Measurements from ENCODE around the gene B4GALT5. TPM values are rescaled to one million over a fixed set of nuclear protein-coding genes. Genes with fewer than 3 reads are reported as not detected.

The B4GALT5 gene
- total RNA-seq, 1 donor from 2014 or later, result 72.9 TPM

DNA sequence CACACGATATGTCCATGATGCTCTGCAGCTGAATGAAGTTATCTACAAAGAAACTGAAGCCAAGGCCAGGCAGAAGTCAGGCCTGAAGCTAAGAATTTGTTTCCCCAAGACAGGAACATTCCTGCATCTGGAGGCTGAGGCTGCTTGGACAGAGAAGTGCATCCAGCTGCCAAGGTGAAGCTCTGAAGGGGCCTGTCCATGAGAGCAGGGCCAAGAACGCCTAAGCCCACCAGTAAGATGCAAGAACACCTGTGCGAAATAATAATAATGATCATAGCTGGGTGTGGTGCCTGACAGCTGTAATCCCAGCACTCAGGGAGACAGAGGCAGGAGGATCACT, 37.7 kb upstream of the B4GALT5 start:
- ChIA-PET CTCF (no interaction called here), POLR2A (interaction anchor here (0.5 to 0.9 kb wide), 3 partner anchors 11 to 40 kb away, joined by 3 to 7 read pairs (median 6); no protein-coding TSS in a partner anchor)
- H3K4me3 Mint-ChIP-seq, result no peak overlapping the region
- no peaks in the 10 kb centered on the region for H3K36me3 Mint-ChIP-seq (ENCODE audit: low read depth)
- no peak for DNase-seq
- TF ChIP-seq, protein P1, sequence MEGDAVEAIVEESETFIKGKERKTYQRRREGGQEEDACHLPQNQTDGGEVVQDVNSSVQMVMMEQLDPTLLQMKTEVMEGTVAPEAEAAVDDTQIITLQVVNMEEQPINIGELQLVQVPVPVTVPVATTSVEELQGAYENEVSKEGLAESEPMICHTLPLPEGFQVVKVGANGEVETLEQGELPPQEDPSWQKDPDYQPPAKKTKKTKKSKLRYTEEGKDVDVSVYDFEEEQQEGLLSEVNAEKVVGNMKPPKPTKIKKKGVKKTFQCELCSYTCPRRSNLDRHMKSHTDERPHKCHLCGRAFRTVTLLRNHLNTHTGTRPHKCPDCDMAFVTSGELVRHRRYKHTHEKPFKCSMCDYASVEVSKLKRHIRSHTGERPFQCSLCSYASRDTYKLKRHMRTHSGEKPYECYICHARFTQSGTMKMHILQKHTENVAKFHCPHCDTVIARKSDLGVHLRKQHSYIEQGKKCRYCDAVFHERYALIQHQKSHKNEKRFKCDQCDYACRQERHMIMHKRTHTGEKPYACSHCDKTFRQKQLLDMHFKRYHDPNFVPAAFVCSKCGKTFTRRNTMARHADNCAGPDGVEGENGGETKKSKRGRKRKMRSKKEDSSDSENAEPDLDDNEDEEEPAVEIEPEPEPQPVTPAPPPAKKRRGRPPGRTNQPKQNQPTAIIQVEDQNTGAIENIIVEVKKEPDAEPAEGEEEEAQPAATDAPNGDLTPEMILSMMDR (IDR thresholded peaks at IDR 0.05), result no peak
- no peak for ATAC-seq (ENCODE audit: low read depth)
- H3K27ac Mint-ChIP-seq, result peak overlapping the region; percentile 54
- peaks cover 16% of the 10 kb centered on the region for H3K4me1 Mint-ChIP-seq
- intact Hi-C loops (cut with micrococcal nuclease), result loop anchor here (5.0 kb wide), 1 partner anchor 36 kb away; no protein-coding TSS in a partner anchor
- H3K27me3 Mint-ChIP-seq, result no peaks in the 10 kb centered on the region
- H3K9me3 Mint-ChIP-seq, result no peaks in the 10 kb centered on the region

DNA sequence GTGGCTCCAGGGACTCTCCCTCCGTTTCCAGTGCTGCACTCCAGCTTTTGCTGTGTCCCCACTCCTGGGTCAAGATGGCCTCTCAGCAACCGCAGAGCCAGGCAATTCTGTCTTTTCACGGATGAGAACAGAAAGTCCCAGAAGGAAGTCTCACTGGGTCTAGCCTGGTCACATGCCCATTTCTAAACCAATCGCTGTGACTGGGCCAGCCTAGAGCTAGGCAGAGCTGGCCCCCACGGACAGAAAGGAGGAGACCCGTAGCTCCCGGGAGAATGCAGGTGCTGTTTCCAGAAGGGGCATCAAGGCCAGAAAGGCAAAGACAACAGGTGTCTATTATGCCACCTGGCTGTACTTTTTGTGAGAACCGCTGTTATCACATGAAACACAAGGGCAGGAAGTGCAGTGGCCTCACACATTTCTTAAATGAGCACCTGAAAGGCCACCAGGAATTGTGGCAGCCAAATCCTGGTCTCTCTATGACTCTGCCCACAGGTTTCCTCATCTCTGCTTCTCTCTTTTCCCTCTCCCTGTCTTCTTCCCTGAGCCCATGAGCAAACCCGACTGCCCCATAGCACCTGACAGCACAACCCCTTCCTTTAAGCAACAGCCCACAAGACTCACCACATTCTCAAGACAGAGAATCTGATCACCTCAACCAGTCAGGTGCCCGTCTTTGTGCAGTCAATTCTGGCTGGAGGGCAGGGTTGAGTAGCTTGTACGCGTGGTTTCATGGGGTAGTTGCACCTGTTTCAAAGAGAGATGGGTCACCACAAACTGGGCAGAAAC, 37.1 kb upstream of the B4GALT5 start:
- Mint-ChIP-seq H3K4me3 (peak overlapping the region; percentile 19), H3K27ac (peak overlapping the region; percentile 54), H3K27me3 (no peaks in the 10 kb centered on the region), H3K9me3 (no peaks in the 10 kb centered on the region), H3K36me3 (ENCODE audit: low read depth) (no peaks in the 10 kb centered on the region), H3K4me1 (peaks cover 16% of the 10 kb centered on the region)
- intact Hi-C loops (cut with micrococcal nuclease), result loop anchor here (5.0 kb wide), 1 partner anchor 36 kb away; no protein-coding TSS in a partner anchor
- DNase-seq (no peak), ATAC-seq (ENCODE audit: low read depth) (peak; percentile 63)
- ChIA-PET POLR2A (interaction anchor here (0.7 to 0.9 kb wide), 3 partner anchors 12 to 62 kb away, joined by 3 to 6 read pairs (median 4); partner anchors contain the start of genes B4GALT5 and SLC9A8), CTCF (no interaction called here)
- TF ChIP-seq, protein P1 (IDR thresholded peaks at IDR 0.05), result no peak

DNA sequence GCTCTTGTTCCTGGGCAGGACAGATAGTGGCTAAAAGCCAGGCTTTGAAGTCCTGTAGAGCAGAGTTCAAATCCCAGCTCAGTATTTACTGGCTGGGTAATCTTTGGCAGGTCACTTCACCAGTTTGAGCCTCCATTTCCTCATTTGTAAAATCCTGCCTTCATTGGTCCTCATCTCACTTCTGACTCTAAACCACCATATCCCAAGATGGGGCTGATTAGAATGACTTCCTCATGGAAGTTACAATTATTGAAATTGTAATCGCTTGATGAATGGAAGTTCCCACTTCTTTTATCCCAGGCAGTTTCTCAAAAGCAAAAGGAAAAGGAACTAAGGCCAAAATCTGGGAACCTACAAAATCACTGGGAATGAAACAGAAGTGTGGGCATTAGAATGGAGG, 35.9 kb upstream of the B4GALT5 start:
- H3K4me3 Mint-ChIP-seq, result no peak overlapping the region
- TF ChIP-seq, protein P1 (IDR thresholded peaks at IDR 0.05), result no peak
- ATAC-seq (ENCODE audit: low read depth) (no peak), DNase-seq (no peak)
- POLR2A ChIA-PET, result interaction anchor here (0.6 to 0.7 kb wide), 2 partner anchors 71 to 86 kb away, joined by 7 to 11 read pairs; no protein-coding TSS in a partner anchor
- CTCF ChIA-PET, result no interaction called here
- no peaks in the 10 kb centered on the region for H3K9me3 Mint-ChIP-seq
- no peaks in the 10 kb centered on the region for H3K27me3 Mint-ChIP-seq
- no peak overlapping the region for H3K27ac Mint-ChIP-seq
- peaks cover 16% of the 10 kb centered on the region for H3K4me1 Mint-ChIP-seq
- H3K36me3 Mint-ChIP-seq (ENCODE audit: low read depth), result no peaks in the 10 kb centered on the region
- intact Hi-C loops (cut with micrococcal nuclease), result loop anchor here (5.0 kb wide), 2 partner anchors 37 to 38 kb away; partner anchors contain the start of gene B4GALT5

DNA sequence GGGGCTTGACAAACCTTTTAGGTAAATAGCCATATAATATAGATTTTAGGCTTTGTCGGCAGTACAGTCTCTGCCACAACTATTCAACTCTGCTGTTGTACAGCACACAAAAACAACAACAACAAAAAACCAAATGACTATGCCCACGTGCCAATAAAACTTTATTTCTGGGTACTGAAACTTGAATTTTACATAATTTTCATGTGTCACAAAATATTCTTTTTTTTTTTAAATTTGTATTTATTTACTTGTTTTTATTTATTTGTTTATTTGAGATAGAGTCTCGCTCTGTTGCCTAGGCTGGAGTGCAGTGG, 34.8 kb upstream of the B4GALT5 start:
- Mint-ChIP-seq H3K4me3 (no peak overlapping the region), H3K27ac (no peak overlapping the region), H3K9me3 (no peaks in the 10 kb centered on the region), H3K27me3 (no peaks in the 10 kb centered on the region), H3K4me1 (peaks cover 16% of the 10 kb centered on the region), H3K36me3 (ENCODE audit: low read depth) (no peaks in the 10 kb centered on the region)
- ATAC-seq (ENCODE audit: low read depth), result no peak
- POLR2A ChIA-PET, result no interaction called here
- intact Hi-C loops (cut with micrococcal nuclease), result loop anchor here (5.0 kb wide), 1 partner anchor 36 kb away; the partner anchor contains the start of gene B4GALT5
- TF ChIP-seq, protein P1 (IDR thresholded peaks at IDR 0.05), result no peak
- DNase-seq, result no peak
- CTCF ChIA-PET, result no interaction called here

DNA sequence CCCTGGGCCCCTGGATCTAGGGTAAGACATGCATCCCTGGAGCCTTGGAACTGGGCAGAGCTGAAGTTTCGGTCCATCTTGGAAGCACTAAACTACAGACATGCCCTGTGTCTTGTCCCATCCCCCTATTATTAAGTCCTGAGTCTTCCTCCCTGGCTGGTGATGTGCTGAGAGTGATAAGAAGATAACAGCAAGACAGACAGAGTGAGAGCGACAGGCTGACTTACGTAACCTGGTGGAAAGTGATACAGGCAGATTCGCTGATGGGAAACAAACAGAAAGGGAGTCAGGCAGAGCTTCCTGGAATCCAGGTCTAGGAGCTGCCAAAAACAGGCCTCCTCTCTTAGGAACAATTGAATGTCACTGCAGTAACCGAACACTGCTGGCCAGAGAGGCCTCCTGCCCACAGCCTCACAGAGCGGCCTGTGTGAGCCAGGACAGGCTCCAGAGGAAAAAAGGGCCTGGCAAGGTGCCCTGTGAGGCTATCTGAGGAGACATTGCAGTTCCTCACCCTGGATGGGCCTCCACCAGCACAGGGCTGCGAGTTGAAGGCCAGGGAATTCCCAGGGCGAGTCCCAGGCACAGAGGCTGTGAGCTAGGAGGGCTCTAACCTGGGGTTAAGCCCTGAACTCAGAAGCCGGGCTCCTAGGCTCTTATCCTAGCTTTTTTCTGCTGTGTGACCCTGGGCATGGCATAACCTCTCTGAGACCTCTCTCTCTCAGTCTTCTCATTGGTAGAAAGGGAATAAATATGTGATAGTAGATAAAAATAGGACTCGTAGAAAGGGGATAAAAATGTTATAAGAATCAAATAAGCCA, 34.2 kb upstream of the B4GALT5 start:
- POLR2A ChIA-PET, result no interaction called here
- DNase-seq (no peak), ATAC-seq (ENCODE audit: low read depth) (no peak)
- TF ChIP-seq, protein P1 (IDR thresholded peaks at IDR 0.05), result no peak
- Mint-ChIP-seq H3K27ac (no peak overlapping the region), H3K27me3 (no peaks in the 10 kb centered on the region), H3K36me3 (ENCODE audit: low read depth) (no peaks in the 10 kb centered on the region), H3K4me3 (no peak overlapping the region), H3K9me3 (no peaks in the 10 kb centered on the region), H3K4me1 (peaks cover 16% of the 10 kb centered on the region)
- CTCF ChIA-PET, result no interaction called here
- intact Hi-C loops (cut with micrococcal nuclease), result loop anchor here (5.0 kb wide), 1 partner anchor 36 kb away; the partner anchor contains the start of gene B4GALT5
